CD4-positive, alpha-beta memory T cell (primary cell): Measurements from ENCODE around the gene NISCH. TPM values are rescaled to one million over a fixed set of nuclear protein-coding genes. Genes with fewer than 3 reads are reported as not detected.
A peak's percentile ranks its signal among the peaks of the same experiment; 100 is the strongest.

ENCODE experiments used
- CTCF ChIA-PET: fragments of 350-600 bp; sonication (Branson Sonifier 250); formaldehyde crosslinking; loops from one replicate; lab custom pipeline; 2021; ENCODE audit warnings: inconsistent platforms; ENCODE audit not compliant: partially characterized antibody; lab: Charles Lee
- POLR2A ChIA-PET: fragments of 350-600 bp; sonication (Branson Sonifier 250); formaldehyde crosslinking; loops from one replicate; lab custom pipeline; 2021; ENCODE audit not compliant: partially characterized antibody; lab: Charles Lee
- DNase-seq, 5 donors: peaks; one replicate each; pipeline versions ENCODE4 v3.0.0 to v3.0.0-alpha.2; 2020 to 2022; ENCODE audit warnings: mixed read lengths in 1 of 5
- H3K27ac ChIP-seq: one replicate; pipeline ENCODE4 v1.7.0; 2013; ENCODE audit warnings: low read depth, low read length
- H3K27me3 ChIP-seq: 2 replicates; pipeline ENCODE4 v1.7.0; 2013; ENCODE audit warnings: mild to moderate bottlenecking, low read length, moderate library complexity; ENCODE audit not compliant: insufficient read depth
- H3K36me3 ChIP-seq: 2 replicates; pipeline ENCODE4 v1.7.0; 2013; ENCODE audit warnings: mild to moderate bottlenecking, low read length, moderate library complexity; ENCODE audit not compliant: insufficient read depth
- H3K4me1 ChIP-seq: 2 replicates; pipeline ENCODE4 v1.7.0; 2013; ENCODE audit warnings: mild to moderate bottlenecking, low read length, moderate library complexity; ENCODE audit not compliant: insufficient read depth
- H3K4me3 ChIP-seq, 2 donors: one replicate each; pipeline ENCODE4 v1.7.0; 2013; ENCODE audit warnings: low read length in 2 of 2, mild to moderate bottlenecking in 1 of 2
- H3K9me3 ChIP-seq, 2 donors: one replicate each; pipeline ENCODE4 v1.7.0; 2013; ENCODE audit warnings: low read length in 2 of 2, control low read depth in 1 of 2; ENCODE audit not compliant: control insufficient read depth in 1 of 2
- H3K27ac Mint-ChIP-seq, 7 donors: one replicate each; pipeline ENCODE4 v1.8.0; 2020 to 2021; ENCODE audit warnings: mixed read lengths in 7 of 7, mild to moderate bottlenecking in 6 of 7, inconsistent platforms in 3 of 7, moderate library complexity in 3 of 7
- H3K27me3 Mint-ChIP-seq, 2 donors: one replicate each; pipeline ENCODE4 v1.8.0; 2020 to 2021; ENCODE audit warnings: mixed read lengths in 2 of 2
- H3K36me3 Mint-ChIP-seq, 2 donors: one replicate each; pipeline ENCODE4 v1.8.0; 2020 to 2021; ENCODE audit warnings: mixed read lengths in 2 of 2, inconsistent platforms in 1 of 2, mild to moderate bottlenecking in 1 of 2
- H3K4me1 Mint-ChIP-seq, 4 donors: one replicate each; pipeline ENCODE4 v1.8.0; 2020 to 2021; ENCODE audit warnings: mixed read lengths in 4 of 4, mild to moderate bottlenecking in 1 of 4
- H3K4me3 Mint-ChIP-seq, 8 donors: one replicate each; pipeline ENCODE4 v1.8.0; 2020 to 2021; ENCODE audit warnings: mixed read lengths in 8 of 8, mild to moderate bottlenecking in 7 of 8, moderate library complexity in 6 of 8, inconsistent platforms in 3 of 8
- H3K9me3 Mint-ChIP-seq, 8 donors: one replicate each; pipeline ENCODE4 v1.8.0; 2020 to 2021; ENCODE audit warnings: mixed read lengths in 8 of 8, mild to moderate bottlenecking in 5 of 8, inconsistent platforms in 3 of 8, moderate library complexity in 1 of 8
- intact Hi-C: fragments of 100-400 bp; cut with micrococcal nuclease; formaldehyde crosslinking; loops from one replicate; pipeline ENCODE4 v1.15.1; 2023
- polyA plus RNA-seq, 2 donors: library from polyadenylated mRNA; unstranded; fragments of 300-500 nt; fragmentation: Illumina TruSeq; gene quantifications; one replicate each; pipeline ENCODE4 v1.2.3, GENCODE V29; 2021
- total RNA-seq, 2 experiments: library from RNA; stranded (reverse); gene quantifications; one replicate each; pipeline ENCODE4 v1.2.3, GENCODE V29; 2021

Gene NISCH
- total and polyA plus RNA-seq, 4 experiments from 2014 or later, result 10.2 to 205 (median 107) TPM

GRCh38 chr3:52501046-52501445, 45.6 kb downstream of the NISCH start:
- no peak overlapping the region for H3K27ac Mint-ChIP-seq
- Histone ChIP-seq H3K36me3 (no peaks in the 10 kb centered on the region), H3K9me3 (no peaks in the 10 kb centered on the region), H3K4me3 (no peak overlapping the region), H3K27me3 (no peaks in the 10 kb centered on the region), H3K27ac (no peak overlapping the region), H3K4me1 (no peaks in the 10 kb centered on the region)
- H3K4me1 Mint-ChIP-seq, result no peaks in the 10 kb centered on the region
- H3K9me3 Mint-ChIP-seq, result no peaks in the 10 kb centered on the region
- H3K27me3 Mint-ChIP-seq, result no peaks in the 10 kb centered on the region
- H3K36me3 Mint-ChIP-seq, result no peaks in the 10 kb centered on the region
- no peak overlapping the region for H3K4me3 Mint-ChIP-seq
- intact Hi-C loops, result no loop called here
- POLR2A ChIA-PET, result no interaction called here
- CTCF ChIA-PET, result no interaction called here
- no peak for DNase-seq

GRCh38 chr3:52502001-52502400, 46.6 kb downstream of the NISCH start:
- Histone ChIP-seq H3K27me3 (no peaks in the 10 kb centered on the region), H3K4me1 (no peaks in the 10 kb centered on the region), H3K9me3 (no peaks in the 10 kb centered on the region), H3K27ac (no peak overlapping the region), H3K36me3 (no peaks in the 10 kb centered on the region), H3K4me3 (no peak overlapping the region)
- Mint-ChIP-seq H3K9me3 (no peaks in the 10 kb centered on the region), H3K36me3 (no peaks in the 10 kb centered on the region), H3K27me3 (no peaks in the 10 kb centered on the region), H3K4me3 (peak overlapping the region in 1 of 8 donors; percentile 41), H3K4me1 (no peaks in the 10 kb centered on the region), H3K27ac (no peak overlapping the region)
- intact Hi-C loops, result no loop called here
- no peak for DNase-seq
- ChIA-PET POLR2A (no interaction called here), CTCF (no interaction called here)

GRCh38 chr3:52502808-52503350, 47.5 kb downstream of the NISCH start:
- H3K27me3 ChIP-seq, result no peaks in the 10 kb centered on the region
- no peak overlapping the region for H3K4me3 ChIP-seq
- H3K4me3 Mint-ChIP-seq, result no peak overlapping the region
- intact Hi-C loops, result no loop called here
- no peaks in the 10 kb centered on the region for H3K27me3 Mint-ChIP-seq
- no peak overlapping the region for H3K27ac Mint-ChIP-seq
- H3K36me3 ChIP-seq, result no peaks in the 10 kb centered on the region
- H3K4me1 ChIP-seq, result no peaks in the 10 kb centered on the region
- no peaks in the 10 kb centered on the region for H3K9me3 ChIP-seq
- H3K27ac ChIP-seq, result no peak overlapping the region
- no peaks in the 10 kb centered on the region for H3K4me1 Mint-ChIP-seq
- no peak for DNase-seq
- ChIA-PET POLR2A (no interaction called here), CTCF (no interaction called here)
- no peaks in the 10 kb centered on the region for H3K9me3 Mint-ChIP-seq
- no peaks in the 10 kb centered on the region for H3K36me3 Mint-ChIP-seq

- no peaks in the 10 kb centered on the region for H3K9me3 ChIP-seq
- Mint-ChIP-seq H3K9me3 (no peaks in the 10 kb centered on the region), H3K27me3 (no peaks in the 10 kb centered on the region), H3K4me3 (no peak overlapping the region), H3K27ac (no peak overlapping the region), H3K4me1 (no peaks in the 10 kb centered on the region), H3K36me3 (no peaks in the 10 kb centered on the region)
- no peaks in the 10 kb centered on the region for H3K27me3 ChIP-seq
- H3K27ac ChIP-seq, result no peak overlapping the region
- no peak for DNase-seq
- H3K4me3 ChIP-seq, result no peak overlapping the region
- no peaks in the 10 kb centered on the region for H3K36me3 ChIP-seq
- no peaks in the 10 kb centered on the region for H3K4me1 ChIP-seq
- intact Hi-C loops, result no loop called here
- ChIA-PET CTCF (no interaction called here), POLR2A (no interaction called here)
Measured at GRCh38 chr3:52503788-52504424, 48.5 kb downstream of the NISCH start.

GRCh38 chr3:52504977-52505376, 49.6 kb downstream of the NISCH start:
- Mint-ChIP-seq H3K36me3 (no peaks in the 10 kb centered on the region), H3K27ac (no peak overlapping the region), H3K4me3 (no peak overlapping the region), H3K9me3 (no peaks in the 10 kb centered on the region), H3K4me1 (no peaks in the 10 kb centered on the region), H3K27me3 (no peaks in the 10 kb centered on the region)
- ChIA-PET CTCF (no interaction called here), POLR2A (no interaction called here)
- Histone ChIP-seq H3K4me1 (no peaks in the 10 kb centered on the region), H3K27ac (no peak overlapping the region), H3K4me3 (no peak overlapping the region), H3K9me3 (no peaks in the 10 kb centered on the region), H3K27me3 (no peaks in the 10 kb centered on the region), H3K36me3 (no peaks in the 10 kb centered on the region)
- no peak for DNase-seq
- intact Hi-C loops, result no loop called here

- Histone ChIP-seq H3K27ac (no peak overlapping the region), H3K4me1 (no peaks in the 10 kb centered on the region), H3K4me3 (no peak overlapping the region), H3K36me3 (no peaks in the 10 kb centered on the region), H3K9me3 (no peaks in the 10 kb centered on the region), H3K27me3 (no peaks in the 10 kb centered on the region)
- Mint-ChIP-seq H3K27ac (no peak overlapping the region), H3K4me1 (no peaks in the 10 kb centered on the region), H3K27me3 (no peaks in the 10 kb centered on the region), H3K36me3 (no peaks in the 10 kb centered on the region), H3K9me3 (no peaks in the 10 kb centered on the region), H3K4me3 (no peak overlapping the region)
- no peak for DNase-seq
- ChIA-PET CTCF (no interaction called here), POLR2A (no interaction called here)
- intact Hi-C loops, result no loop called here
Measured at GRCh38 chr3:52506266-52506966, 51.0 kb downstream of the NISCH start.

GRCh38 chr3:52507359-52507758, 52.0 kb downstream of the NISCH start:
- Histone ChIP-seq H3K4me3 (no peak overlapping the region), H3K27me3 (no peaks in the 10 kb centered on the region), H3K4me1 (no peaks in the 10 kb centered on the region), H3K9me3 (no peaks in the 10 kb centered on the region), H3K36me3 (no peaks in the 10 kb centered on the region), H3K27ac (no peak overlapping the region)
- ChIA-PET CTCF (no interaction called here), POLR2A (no interaction called here)
- intact Hi-C loops, result no loop called here
- H3K27ac Mint-ChIP-seq, result no peak overlapping the region
- H3K4me3 Mint-ChIP-seq, result no peak overlapping the region
- no peak for DNase-seq
- no peaks in the 10 kb centered on the region for H3K4me1 Mint-ChIP-seq
- H3K27me3 Mint-ChIP-seq, result no peaks in the 10 kb centered on the region
- H3K9me3 Mint-ChIP-seq, result no peaks in the 10 kb centered on the region
- H3K36me3 Mint-ChIP-seq, result no peaks in the 10 kb centered on the region
